ENCODE data around the gene ELMOD3. TPM values are rescaled to one million over a fixed set of nuclear protein-coding genes. Genes with fewer than 3 reads are reported as not detected.

The ELMOD3 gene
- total and polyA plus RNA-seq, 4 donors, result 5.5 to 15.8 (median 8.0) TPM

DNA sequence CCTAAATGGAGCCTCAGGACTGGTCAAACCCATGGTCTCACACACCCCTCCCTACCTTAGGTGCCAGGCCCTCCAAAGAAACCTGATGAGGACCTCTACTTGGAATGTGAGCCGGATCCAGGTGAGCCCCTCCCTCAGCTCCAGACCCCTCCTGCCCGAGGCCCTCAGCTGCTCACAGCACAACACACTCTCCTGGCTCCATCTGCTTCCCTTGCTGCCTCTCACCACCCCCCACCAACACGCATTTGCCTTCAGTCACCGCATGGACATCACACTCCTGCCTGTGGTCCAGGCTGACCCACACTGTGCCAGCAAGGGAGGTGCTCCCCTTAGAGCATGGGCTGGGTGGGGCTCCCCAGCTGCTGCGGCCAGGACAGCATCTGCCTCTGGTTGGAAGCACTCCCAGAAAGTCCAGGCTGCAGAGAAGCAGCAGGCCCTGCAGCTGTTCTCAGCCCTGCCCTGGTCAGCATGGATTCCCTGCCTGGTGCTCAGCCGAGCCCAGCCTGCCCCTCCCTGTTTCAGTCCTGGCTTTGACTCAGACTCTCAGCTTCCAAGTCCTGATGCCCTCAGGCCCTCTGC is 79.0 kb downstream of the ELMOD3 start:
- Histone ChIP-seq H3K9me3 (ENCODE audit: control insufficient read depth in 4 of 4, low read length in 3 of 4) (no peaks in the 10 kb centered on the region), H3K27ac (ENCODE audit: low read depth in 1 of 2, low read length in 2 of 2) (no peak overlapping the region), H3K36me3 (ENCODE audit: control insufficient read depth in 4 of 4, insufficient read depth in 3 of 4, low read depth in 1 of 4, low read length in 3 of 4) (no peaks in the 10 kb centered on the region), H3K27me3 (ENCODE audit: control insufficient read depth in 4 of 4, insufficient read depth in 4 of 4, low read length in 3 of 4) (no peaks in the 10 kb centered on the region), H3K9ac (ENCODE audit: low read depth in 1 of 2, low read length in 2 of 2) (no peak overlapping the region), H3K4me3 (ENCODE audit: low read depth in 1 of 3, low read length in 3 of 3) (no peak overlapping the region), H3K4me1 (ENCODE audit: control insufficient read depth in 4 of 4, insufficient read depth in 4 of 4, low read length in 3 of 4) (peaks cover 14 to 23% (median 19%) of the 10 kb centered on the region in 4 donors)
- no peak for DNase-seq (ENCODE audit: low spot score)
- no peak for TF ChIP-seq HNF4G (IDR thresholded peaks at IDR 0.05)
- TF ChIP-seq, protein P1, sequence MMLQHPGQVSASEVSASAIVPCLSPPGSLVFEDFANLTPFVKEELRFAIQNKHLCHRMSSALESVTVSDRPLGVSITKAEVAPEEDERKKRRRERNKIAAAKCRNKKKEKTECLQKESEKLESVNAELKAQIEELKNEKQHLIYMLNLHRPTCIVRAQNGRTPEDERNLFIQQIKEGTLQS (IDR thresholded peaks at IDR 0.05), result no peak
- TF ChIP-seq, protein P2, sequence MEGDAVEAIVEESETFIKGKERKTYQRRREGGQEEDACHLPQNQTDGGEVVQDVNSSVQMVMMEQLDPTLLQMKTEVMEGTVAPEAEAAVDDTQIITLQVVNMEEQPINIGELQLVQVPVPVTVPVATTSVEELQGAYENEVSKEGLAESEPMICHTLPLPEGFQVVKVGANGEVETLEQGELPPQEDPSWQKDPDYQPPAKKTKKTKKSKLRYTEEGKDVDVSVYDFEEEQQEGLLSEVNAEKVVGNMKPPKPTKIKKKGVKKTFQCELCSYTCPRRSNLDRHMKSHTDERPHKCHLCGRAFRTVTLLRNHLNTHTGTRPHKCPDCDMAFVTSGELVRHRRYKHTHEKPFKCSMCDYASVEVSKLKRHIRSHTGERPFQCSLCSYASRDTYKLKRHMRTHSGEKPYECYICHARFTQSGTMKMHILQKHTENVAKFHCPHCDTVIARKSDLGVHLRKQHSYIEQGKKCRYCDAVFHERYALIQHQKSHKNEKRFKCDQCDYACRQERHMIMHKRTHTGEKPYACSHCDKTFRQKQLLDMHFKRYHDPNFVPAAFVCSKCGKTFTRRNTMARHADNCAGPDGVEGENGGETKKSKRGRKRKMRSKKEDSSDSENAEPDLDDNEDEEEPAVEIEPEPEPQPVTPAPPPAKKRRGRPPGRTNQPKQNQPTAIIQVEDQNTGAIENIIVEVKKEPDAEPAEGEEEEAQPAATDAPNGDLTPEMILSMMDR (IDR thresholded peaks at IDR 0.05; ENCODE audit: low read depth, low read length, missing input control), result no peak
- TF ChIP-seq, protein P3, sequence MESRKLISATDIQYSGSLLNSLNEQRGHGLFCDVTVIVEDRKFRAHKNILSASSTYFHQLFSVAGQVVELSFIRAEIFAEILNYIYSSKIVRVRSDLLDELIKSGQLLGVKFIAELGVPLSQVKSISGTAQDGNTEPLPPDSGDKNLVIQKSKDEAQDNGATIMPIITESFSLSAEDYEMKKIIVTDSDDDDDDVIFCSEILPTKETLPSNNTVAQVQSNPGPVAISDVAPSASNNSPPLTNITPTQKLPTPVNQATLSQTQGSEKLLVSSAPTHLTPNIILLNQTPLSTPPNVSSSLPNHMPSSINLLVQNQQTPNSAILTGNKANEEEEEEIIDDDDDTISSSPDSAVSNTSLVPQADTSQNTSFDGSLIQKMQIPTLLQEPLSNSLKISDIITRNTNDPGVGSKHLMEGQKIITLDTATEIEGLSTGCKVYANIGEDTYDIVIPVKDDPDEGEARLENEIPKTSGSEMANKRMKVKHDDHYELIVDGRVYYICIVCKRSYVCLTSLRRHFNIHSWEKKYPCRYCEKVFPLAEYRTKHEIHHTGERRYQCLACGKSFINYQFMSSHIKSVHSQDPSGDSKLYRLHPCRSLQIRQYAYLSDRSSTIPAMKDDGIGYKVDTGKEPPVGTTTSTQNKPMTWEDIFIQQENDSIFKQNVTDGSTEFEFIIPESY (IDR thresholded peaks at IDR 0.05), result no peak
- TF ChIP-seq RXRA (IDR thresholded peaks at IDR 0.05), result no peak
- no peak for TF ChIP-seq SP1 (IDR thresholded peaks at IDR 0.05)
- TF ChIP-seq, protein P4, sequence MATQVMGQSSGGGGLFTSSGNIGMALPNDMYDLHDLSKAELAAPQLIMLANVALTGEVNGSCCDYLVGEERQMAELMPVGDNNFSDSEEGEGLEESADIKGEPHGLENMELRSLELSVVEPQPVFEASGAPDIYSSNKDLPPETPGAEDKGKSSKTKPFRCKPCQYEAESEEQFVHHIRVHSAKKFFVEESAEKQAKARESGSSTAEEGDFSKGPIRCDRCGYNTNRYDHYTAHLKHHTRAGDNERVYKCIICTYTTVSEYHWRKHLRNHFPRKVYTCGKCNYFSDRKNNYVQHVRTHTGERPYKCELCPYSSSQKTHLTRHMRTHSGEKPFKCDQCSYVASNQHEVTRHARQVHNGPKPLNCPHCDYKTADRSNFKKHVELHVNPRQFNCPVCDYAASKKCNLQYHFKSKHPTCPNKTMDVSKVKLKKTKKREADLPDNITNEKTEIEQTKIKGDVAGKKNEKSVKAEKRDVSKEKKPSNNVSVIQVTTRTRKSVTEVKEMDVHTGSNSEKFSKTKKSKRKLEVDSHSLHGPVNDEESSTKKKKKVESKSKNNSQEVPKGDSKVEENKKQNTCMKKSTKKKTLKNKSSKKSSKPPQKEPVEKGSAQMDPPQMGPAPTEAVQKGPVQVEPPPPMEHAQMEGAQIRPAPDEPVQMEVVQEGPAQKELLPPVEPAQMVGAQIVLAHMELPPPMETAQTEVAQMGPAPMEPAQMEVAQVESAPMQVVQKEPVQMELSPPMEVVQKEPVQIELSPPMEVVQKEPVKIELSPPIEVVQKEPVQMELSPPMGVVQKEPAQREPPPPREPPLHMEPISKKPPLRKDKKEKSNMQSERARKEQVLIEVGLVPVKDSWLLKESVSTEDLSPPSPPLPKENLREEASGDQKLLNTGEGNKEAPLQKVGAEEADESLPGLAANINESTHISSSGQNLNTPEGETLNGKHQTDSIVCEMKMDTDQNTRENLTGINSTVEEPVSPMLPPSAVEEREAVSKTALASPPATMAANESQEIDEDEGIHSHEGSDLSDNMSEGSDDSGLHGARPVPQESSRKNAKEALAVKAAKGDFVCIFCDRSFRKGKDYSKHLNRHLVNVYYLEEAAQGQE (IDR thresholded peaks at IDR 0.05), result no peak
- TF ChIP-seq GABPA (IDR thresholded peaks at IDR 0.05 in 1 of 2, conservative IDR thresholded peaks at IDR 0.05 in 1 of 2), result no peak
- TF ChIP-seq, protein P5, sequence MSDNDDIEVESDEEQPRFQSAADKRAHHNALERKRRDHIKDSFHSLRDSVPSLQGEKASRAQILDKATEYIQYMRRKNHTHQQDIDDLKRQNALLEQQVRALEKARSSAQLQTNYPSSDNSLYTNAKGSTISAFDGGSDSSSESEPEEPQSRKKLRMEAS (IDR thresholded peaks at IDR 0.05), result no peak
- no peak for TF ChIP-seq EGR1 (IDR thresholded peaks at IDR 0.05; ENCODE audit: low read depth in 2 of 2)
- no peak for TF ChIP-seq FOXA1 (IDR thresholded peaks at IDR 0.05)
- TF ChIP-seq NR2F2 (IDR thresholded peaks at IDR 0.05), result no peak
- no peak for TF ChIP-seq JUND (IDR thresholded peaks at IDR 0.05)
- TF ChIP-seq YY1 (IDR thresholded peaks at IDR 0.05), result no peak
- no peak for TF ChIP-seq TAF1 (conservative IDR thresholded peaks at IDR 0.05)
- no peak for TF ChIP-seq FOXA2 (IDR thresholded peaks at IDR 0.05)
- no peak for TF ChIP-seq RAD21 (IDR thresholded peaks at IDR 0.05)
- no peak for TF ChIP-seq HNF4A (conservative IDR thresholded peaks at IDR 0.05)
- 64% methylated on average over 6 of the region's 6 CpGs for WGBS
